GM21717 (cell line): ENCODE data around the gene MRGPRF.
A peak's percentile ranks its signal among the peaks of the same experiment; 100 is the strongest.

ENCODE experiments used
- ATAC-seq: cut with Tn5 transposase; IDR thresholded peaks from one replicate; pipeline ENCODE4 v1.9.1; 2021; ENCODE audit warnings: mild to moderate bottlenecking, moderate library complexity; ENCODE audit not compliant: unreplicated experiment

MRGPRF gene

DNA sequence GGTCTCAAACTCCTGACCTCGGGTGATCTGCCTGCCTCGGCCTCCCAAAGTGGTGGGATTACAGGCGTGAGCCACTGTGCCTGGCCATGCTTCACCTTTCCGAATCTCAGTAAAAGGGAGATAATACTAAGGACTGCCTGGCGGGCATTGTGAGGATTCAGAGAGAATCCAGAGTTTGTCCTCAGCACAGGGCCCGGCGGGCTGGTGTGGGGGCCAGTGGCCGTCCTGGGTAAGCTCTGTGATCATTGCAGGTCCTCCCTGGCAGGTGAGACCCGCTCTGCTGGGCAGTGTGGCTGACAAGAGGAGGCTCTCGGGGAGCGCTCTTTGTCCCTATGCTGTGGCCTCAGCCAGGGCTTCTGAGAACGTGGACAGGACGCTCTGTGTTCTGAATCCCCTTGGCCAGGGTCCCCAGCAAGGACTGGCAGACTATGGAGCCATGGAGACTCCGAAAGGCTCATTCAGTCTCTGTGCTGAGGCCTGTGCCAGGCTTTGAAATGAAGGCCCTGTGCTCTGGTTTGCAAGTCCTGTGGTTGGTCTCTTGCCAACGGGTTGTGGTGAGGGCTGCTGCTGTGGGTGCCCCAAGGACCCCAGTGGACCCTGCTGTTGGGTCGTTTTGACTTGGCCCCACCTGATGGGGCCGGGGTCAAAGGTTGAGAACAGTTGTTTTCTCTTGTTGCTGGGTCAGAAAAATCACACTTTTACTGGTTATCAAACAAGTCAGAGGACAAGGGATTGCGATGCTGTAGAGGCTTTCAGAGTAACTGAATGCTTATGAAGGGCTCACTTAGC is 37.7 kb upstream of the MRGPRF start:
- ATAC-seq: no peak

DNA sequence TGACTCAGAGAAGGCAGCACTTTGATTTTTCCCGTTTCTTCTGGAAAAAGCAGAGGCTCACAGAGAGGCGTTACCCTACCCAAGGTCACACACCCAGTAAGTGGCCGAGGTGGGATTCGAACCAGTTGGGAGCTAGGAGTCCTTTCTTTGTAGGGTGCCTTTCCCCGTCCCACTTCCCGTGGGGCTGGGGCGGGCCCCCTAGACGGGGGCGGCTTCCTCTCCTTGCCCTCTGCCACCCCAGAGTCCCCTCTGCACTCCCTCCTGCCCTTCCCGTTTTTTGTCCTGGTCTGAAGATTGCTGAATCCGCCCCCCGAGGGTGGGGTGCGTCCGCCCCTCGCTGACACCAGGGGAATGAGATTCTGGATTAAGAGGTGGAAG is 36.4 kb upstream of the MRGPRF start:
- no peak for ATAC-seq

DNA sequence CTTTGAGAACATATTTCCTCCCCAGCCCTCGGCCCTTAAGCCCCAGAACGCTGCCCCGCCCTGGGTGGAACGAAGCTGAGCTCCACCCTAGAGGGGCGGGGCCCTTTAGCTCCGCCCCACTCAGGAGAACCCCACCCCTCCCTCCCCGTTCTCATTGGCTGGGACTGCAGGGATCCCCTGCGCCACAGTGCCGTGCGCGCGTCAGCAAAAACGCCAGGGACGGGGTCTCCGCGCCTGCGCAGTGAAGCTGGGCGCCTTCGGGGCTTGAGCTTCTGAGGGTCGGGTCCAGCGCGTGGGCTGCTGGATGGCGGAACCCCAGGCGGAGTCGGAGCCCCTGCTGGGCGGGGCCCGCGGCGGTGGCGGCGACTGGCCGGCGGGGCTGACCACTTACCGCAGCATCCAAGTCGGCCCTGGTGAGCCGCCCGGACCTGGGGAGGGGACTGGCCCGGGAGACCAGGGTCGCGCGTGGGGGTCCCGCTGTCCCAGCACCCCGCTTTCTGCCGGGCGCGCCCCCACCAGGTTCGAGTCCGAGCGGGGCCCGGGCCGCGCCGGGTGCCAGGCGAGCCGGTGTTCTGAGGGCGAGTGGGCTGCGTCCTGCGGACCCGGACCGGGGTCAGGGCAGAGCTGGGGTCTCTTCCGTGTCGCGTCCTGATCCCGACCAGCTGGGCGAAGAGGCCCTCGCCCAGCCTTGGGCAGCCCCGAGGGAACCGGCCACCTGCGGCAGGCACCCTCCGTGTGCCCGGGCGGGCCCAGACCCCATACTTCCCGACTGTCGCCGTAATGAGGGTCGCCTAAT is 35.8 kb upstream of the MRGPRF start, which contains the start of gene TPCN2:
TSS of gene TPCN2 (plus strand) at position 239 of the 796 bp plus-strand sequence. CDS start at position 305, 66 bp downstream.
- peak; percentile 75 for ATAC-seq

DNA sequence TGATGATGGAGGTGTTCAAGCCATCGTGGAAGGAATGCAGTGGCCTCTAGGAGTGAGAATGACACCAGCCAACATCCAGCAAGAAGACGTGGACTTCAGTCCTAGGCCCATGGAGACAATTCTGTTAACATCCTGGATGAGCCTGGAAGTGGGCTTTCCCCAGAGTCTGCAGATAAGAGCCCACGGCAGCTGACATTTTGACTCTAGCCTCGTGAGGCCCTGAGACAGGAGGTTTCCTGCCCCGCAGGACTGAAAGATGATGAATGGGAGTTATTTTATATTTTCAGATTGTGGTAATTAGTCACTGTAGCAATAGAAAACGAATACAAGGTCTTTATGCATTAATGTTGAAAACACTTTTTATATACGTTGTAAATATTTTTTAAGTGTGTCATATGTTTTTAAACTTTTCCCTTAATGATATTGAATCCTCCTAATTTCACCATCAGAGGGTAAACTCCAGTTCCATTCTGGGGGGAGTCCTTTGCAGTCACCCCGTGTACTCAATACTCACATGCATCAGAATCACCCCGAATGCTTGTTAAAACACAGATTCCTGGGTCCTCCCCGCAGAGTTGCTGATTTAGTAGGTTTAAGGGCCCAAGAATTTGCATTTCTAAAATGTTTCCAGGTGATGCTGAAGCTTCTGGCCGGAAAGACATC is 35.1 kb upstream of the MRGPRF start:
- ATAC-seq: no peak

DNA sequence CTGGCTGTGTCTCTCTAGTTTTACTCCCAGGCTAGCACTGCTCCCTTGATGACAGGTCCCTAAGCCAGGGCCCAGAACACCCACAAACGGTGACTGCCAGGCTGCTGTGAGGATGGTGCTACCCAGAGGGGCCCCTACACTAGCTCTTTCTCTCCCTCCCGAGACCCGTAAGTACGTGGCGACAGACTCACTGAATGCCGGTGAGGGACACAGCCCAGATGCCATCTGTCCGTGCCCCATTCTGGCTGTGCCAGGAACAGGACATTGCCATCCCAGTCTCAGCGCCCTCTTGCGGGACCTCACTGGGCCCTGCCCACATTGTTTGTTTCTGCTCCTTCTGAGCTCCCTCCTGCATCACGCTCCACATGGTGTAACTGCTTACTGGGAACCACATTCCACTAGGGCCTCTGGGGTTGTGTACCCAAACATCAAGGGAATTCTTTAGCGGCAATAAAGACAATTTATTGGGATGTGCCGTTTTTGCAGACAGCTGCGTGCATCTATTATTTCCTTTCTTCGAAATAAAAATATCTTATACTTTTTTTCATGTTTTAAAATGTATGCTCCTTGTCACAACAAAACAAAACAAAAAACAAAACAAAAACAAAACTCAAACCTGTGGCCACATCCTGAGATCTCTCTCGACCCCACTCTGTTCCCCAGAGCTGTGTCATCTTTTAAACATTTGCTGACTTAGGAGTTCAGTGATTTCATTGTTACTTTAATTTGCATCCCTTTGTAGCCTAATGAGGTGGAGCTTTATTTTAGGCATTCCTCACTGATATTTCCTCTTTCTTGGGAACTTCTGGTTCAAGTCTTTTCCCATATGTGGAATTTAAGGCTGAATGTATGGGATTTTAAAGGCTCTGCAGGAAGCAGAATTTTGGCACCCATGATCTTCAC is 31.3 kb upstream of the MRGPRF start:
- ATAC-seq: no peak

DNA sequence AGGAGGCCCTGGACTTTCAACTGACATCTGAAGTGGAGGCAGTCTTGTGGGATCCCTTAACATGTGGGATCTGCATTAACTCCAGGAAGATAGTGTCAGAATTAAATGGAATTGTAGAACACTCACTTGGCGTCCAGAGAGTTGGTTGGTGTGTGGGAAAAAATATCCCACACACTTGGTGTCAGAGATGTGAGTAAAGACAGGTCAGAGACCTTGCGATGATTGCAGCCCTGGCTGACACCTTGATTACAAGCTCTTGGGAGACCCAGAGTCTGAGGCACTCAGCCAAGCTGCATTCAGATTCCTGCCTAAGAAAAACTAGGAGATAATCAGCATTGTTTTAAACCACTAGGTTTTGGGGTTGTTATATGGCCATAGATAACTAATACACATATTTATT is 28.5 kb upstream of the MRGPRF start:
- ATAC-seq: no peak

DNA sequence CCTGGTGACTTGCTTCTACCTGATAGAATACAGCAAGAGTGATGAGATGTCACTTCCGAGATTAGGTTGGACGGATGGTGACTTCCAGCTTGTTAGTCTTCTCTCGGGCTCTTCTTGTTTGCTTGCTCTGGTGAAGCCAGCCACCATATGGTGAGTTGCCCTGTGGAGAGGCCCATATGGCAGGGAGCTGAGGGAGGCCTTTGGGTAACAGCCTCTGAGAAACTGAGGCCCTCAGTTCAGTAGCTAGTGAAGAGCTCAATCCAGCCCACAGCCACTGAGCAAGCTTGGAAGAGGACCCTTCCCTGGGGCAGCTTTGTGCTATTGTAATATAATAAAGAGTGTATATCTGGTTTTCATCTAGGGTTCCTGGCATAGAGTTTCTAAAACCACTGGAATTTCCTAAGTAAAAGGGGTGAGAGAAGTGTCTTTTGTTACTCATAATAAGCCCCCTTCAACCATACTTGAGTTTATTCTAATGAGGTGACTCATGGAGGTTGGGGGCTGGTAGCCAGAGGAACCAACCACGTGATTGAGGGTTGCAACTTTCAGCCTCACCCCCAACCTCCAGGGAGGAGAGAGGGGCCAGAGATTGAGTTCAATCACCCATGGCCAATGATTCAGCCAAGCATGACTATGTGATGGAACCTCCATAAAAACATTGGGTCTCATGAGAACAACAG is 27.7 kb upstream of the MRGPRF start:
- ATAC-seq: no peak

DNA sequence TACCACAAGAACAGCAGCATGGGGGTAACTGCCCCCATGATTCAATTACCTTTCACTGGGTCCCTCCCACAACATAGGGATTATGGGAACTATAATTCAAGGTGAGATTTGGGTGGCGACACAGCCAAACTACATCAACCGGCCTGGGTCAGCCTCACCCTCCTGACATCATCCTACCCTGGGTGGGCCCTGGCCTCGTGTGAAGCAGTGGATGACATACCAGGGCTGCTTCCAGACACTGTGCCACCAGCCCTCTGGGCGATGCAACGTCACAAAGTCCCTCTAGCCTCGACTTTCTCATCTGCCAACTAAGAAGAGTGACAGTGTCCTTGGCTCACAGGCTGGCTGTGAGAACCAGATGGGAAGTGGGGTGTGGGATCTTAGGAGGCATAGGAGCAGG is 27.0 kb upstream of the MRGPRF start:
- no peak for ATAC-seq

DNA sequence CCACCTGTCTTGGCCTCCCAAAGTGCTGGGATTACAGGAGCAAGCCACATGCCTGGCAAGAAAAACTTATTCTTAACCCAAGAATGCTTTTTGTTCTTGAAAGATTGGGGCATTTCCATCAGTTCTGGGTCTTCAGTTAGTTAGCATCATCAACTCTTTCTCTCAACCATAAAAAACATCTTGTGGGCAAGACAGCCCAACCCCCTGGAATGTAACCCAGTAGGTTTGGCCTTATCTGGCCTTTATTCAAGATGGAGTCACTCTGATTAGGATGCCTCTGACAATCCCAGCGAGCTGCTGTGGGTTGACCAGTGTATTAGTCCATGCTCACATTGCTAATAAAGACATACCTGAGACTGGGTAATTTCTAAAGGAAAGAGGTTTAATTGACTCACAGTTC is 26.5 kb upstream of the MRGPRF start:
- ATAC-seq: no peak

DNA sequence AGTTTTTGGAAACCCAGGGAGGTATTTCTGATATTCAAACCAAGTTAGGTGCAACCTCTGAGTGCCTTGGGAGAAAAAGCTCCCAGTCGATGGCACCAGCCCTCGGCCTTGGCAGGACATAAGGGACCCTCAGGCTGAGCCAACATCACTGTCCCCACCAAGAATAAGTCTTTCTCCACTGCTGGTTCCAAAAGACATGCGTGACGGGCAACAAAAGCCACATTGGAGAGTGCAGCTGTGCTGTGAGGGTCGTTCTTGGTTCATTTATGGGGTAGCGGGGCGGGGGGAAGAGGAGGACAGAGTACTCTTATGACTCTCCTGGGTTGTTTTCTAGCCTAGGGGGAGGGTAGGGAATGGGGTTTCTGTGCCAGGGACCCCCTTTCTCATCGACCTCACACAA is 24.5 kb upstream of the MRGPRF start:
- ATAC-seq: no peak

DNA sequence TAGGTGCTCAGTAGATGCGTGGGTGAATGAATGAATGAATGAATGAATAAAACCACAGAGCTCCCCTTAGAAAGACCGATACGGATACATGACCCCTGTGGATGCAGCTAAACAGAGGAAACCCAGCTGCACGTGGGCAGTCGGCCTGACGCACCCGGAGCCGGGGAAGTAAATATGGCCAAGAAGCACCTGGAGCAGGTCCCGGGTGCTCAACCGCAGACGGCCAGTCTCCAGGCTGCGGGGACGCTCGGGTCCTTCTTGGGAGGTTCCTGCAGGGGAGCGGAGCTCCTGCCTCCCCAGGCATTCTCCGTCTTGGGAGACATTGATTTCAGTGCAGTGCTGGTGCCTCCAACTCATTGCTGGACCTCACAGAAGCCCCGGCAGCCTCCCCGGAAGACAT is 24.0 kb upstream of the MRGPRF start:
- no peak for ATAC-seq

DNA sequence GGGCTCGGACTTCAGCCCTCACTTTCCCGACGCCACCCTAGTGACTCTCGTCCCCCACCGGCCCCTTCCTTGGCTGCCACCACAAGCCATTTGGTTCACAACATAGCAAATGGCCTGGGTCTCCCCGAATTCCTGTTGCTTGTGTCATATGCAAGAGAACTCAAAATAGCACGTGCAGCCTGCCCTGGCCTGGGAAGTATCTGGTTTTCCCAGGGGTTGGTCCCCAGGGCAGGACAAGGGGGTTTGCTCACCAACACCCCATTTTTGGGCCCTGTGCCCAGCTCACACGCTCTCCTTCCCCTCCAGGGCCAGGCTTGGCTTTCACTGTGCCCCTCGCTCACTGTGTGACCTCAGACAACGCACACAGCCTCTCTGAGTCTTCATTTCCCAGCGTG is 22.9 kb upstream of the MRGPRF start:
- ATAC-seq: no peak

DNA sequence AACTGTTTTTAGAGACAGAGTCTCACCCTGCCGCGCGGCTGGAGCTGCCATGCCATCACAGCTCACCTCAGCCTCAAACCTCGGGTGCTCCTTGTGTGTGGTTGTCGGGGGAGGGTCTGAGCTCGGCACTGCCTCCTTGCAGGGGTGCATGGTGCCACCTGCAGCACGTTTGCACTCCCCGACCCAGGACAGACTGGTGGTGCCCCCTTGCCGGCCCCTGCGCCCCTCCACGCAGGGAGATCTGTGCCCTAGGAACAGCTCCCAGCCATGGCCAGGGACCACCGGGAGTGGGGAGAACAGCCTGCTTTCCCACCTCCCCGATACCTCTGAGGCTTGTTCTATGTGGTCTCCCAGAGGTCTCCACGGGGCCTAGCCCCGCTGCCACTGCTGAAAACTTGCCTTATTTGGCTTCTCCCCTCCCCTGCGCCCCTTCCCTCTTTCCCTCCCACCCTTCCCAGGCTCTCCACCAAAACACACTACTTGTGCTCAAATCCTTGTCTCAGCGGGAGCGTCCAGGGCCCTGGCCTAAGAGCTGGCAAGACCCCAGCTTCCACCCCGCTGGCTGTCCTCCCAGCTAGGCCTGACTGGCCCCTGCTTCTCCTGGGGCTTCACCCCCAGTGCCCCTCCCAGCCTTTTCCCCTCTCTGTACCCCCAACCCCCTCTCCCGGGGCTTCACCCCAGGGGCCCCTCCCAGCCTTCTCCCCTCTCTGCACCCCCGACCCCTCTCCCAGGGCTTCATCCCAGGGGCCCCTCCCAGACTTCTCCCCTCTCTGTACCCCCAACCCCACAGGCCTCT is 22.3 kb upstream of the MRGPRF start:
- no peak for ATAC-seq

DNA sequence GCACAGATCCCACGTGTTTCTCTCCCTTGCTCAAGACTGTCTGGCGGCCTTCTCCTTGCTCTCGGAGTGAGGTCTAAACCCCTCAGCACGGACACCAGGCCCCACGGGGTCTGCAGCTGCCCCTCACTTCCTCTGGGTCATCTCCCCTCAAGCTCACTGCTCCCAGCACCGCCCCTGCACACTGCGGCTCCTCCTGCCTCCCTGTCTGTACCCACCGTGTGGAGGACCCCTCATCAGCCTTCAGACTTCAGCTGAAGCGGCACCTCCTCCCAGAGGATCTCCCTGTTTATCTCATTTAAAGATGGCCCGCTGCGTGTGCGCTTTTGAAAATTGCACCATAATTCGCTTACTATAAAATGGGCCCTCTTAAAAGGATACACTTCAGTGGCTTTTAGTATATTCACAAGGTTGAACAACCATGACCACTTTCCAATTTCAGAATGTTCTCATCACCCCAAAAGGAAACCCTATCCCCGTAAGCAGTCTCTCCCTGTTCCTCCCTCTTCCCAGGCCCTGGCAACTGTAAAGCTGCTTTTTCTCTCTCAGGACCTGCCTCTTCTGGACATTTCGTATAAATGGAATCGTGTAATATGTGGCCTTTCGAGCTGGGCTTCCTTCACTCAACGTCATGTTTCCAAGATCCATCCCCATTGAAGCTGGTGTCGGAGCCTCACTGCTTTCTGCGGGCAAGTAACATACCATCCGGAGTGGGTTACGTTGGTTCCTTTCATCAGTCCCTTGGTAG is 21.2 kb upstream of the MRGPRF start:
- no peak for ATAC-seq

DNA sequence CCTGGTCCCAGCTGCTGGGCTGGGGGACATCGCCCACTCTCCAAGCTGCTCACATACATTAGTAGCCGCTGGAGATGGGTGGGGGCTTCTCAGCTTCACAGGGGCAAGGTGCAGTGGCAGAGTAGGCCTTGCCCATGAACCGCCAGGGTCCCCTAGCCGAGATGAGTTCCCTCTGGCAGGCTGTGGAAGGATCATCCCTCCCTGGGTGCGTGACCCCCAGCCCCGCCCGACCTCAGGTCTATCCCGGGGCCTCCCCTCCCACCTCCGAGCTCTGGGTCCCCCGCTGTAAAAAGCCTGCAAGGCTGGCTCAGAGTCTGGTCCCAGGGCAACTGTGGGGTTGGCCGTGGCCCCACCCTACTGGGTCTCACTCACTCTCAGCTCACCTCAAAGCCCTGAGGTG is 20.4 kb upstream of the MRGPRF start:
- ATAC-seq: no peak

DNA sequence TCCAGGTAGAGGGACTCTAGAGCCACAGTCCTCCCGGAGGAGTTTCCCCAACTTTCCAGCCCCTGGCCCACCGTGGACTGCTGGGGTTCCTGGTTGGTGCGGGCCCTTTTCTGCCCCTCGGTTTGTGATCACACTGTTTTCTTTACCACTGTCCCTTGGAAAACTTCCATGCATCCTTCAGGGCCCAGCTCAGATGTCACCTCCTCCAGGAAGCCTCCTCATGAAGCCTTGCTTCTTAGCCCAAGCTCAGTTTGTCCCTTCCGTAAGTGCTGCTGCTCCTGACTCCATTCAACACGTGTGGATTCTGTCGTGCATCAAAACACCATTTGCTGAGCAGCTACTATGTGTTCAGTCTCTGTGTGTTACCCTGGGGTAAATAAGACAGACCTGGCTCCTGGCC is 19.8 kb upstream of the MRGPRF start:
- ATAC-seq: no peak

DNA sequence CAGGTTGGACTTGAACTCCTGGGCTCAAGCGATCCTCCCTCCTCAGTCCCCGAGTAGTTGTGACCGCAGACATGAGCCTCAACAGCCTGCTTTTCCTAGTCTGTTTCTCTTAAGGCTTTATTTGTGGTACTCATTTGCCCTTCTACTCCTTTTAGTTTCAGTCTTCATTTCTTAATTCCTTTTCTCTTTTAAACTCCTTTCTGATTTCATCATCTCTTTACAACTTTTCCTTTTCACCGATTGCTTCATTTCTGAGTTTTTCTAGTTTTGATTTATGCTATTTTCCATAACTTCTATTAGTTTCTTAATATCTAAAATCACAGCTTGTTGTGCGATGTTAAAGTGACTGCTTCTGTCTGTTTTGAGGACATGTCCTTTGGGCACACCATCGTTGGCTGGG is 17.3 kb upstream of the MRGPRF start:
- ATAC-seq: no peak

DNA sequence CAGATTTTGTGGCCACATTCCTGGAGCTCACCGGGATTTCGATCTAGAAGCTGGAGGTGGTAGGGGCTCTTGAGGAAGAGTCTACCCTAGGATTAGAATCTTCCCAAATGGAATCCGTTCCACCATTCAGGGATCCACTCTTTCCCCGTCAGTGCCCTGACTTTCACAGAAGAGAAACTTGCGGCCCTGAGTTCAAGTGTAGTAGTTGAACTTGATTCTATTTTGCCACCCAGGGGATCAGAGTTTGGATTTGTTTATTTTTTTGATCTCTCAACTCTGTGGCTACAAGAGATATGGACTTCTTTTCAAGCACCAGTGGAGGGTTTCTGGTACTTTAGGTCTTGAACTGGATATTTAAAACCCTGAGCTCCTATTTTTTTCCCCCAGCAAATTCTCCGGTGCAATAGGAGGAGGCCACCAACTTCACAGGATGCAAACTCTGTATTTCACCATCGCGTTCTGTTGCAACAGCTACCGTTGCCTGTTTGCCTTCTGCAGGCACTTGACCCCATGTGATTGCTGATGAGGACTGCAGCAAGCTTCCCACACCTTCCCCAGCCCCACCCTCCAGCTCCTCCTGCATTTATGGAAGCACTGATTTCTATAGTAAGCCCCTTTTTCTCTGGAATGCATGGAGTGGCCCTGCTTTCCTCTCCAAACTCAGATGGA is 14.8 kb upstream of the MRGPRF start:
- ATAC-seq: no peak
